Cortex of kidney (tissue), 1 donor: ENCODE results near the gene BABAM2.
"Not testable (repeated sequence)": the region's sequence is repeated elsewhere in the genome, so short reads cannot be mapped to it uniquely, and the experiment has no call there.

Experiments
- DNase-seq: peaks from one replicate; lab custom pipeline; 2025; lab: John Stamatoyannopoulos, UW

Gene BABAM2

GRCh38 chr2:28074137-28074536 is 183.6 kb downstream of the BABAM2 start:
- no peak for DNase-seq

- no peak for DNase-seq
These were observed 190.4 kb downstream of the BABAM2 start for GRCh38 chr2:28080911-28081310.

DNA sequence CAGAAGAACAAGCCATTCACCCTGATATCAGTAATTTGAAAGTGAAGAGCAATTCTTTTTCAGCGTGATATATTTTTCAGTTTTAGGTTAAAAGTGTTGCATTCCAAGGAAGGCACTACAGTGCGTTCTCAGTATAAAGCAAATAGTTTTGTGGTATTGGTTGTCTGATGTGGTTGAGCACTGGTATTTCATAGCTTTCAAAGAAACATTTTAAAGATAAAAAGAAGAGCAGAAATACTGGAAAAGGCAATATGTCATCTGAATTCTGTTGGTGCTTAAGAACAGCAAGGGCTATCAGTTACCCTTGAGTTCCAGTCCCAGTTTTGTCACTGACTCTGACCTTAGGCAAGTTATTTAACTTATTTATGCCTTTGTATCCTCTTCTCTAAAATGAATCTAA is 191.6 kb downstream of the BABAM2 start:
- DNase-seq = no peak

DNA sequence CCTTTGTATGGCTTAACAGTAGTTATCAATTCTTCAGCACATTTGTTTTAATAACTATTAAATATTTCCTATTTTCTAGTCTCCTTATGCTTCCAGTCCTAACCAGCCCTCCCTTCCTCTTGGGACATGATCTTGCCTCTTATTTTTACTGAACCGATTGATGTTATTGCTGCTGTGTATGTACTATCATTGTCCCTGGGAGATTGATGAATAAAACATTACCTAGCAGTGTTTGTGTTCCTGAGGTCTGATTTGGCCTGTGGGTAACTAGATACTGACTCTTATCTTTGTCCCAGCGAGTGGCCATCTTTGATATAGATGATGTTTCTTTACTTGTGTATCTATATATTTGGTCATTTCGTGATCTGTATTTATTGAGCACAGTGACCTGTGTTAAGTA is 192.9 kb downstream of the BABAM2 start:
- no peak for DNase-seq

DNA sequence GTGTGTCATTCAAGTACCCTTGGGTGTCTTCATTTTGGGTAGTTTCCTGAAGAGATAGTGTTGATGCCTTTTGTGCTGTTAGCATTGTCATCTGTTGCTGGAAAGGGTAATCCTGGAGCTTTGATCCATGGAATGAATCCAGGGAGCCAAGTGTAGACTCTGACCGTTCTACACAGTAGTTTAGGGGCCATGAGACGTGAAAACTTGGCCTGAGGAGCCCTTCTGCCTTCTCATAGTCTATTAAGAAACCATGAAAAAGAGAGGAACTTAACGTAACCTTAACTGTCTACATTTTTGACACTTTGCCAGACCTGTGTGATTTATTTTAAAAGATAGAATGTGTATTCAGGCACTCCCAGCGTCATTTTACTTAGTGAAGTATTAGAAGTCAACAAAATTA is 194.0 kb downstream of the BABAM2 start:
- DNase-seq = no peak

GRCh38 chr2:28085201-28085600 is 194.7 kb downstream of the BABAM2 start:
- DNase-seq = no peak

- no peak for DNase-seq
These were observed 196.1 kb downstream of the BABAM2 start for GRCh38 chr2:28086611-28087010.

- no peak for DNase-seq
These were observed 198.4 kb downstream of the BABAM2 start for GRCh38 chr2:28088970-28089369.

DNA sequence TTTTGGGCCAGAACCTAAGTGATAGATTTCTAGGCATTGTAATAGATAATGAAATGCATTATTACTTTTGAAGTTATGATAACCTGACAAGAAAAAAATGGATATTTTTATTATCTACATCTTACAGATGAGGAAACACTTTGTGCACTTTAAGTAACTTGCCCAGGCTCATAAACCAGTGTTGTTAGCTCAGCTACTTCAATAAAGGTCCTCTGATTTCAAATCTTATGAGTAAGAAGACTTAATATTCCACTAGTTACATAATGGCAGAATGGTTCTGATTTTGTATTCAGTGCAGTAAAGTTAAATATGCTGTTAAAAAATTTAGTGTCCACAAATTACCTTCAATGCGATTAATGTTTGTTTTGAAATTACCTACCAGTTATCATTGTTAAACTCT is 199.0 kb downstream of the BABAM2 start:
- no peak for DNase-seq

DNA sequence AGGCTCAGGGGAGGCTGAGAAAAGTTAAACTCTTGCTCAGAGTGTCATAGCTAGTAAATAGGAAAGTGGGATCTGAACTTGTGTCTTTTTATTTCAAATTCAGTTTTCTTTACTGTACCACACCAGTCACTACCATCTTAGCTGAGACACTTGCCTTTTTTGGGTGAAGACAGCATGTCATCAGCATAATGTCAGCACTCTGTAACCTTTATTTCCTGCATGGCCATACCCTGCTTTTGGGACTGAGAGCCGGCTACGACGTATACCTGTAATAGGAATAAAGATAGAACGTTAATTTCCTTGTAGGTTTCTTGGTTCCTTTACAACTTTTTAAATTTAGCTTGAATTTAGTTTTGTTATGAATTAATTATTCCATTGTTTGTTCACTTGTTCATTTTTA is 202.8 kb downstream of the BABAM2 start:
- no peak for DNase-seq

GRCh38 chr2:28093768-28094167 is 203.2 kb downstream of the BABAM2 start:
- DNase-seq = no peak

DNA sequence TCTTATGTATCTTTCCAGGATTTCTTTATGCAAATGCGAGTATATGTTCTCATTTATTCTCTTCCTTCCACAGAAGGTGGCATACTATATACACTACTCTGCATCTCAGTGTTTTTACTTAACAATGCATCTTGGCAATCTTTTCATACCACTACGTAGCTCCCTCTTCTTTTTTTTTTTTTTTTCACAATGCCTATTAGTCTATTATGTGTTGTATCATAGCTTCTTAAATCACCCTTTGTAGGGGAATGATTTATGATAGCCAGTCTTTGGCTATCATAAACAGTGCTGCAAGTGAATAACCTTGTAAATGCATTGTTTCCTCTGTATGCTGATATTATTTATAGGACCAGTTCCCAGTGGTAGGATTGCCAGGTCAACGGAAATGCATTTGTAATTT is 204.2 kb downstream of the BABAM2 start:
- DNase-seq = no peak

DNA sequence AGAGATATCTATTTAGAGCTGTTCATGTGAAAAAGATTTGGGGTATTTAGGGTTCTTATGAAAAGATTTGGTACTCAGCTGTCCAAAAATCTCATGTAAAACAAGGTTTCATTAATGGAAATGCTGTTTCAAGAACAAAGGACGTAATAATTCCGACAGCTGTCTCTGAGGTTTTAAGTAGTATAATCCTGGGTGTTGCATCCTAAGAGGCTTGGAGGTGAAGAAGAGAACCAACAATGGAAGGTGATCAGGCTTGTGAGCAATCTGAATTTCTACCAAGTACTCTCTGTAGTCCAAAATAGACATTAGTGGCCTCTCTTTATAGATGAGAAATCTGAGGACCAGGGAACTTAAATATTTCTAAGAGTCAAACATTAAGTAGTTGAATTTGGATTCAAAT is 205.1 kb downstream of the BABAM2 start:
- DNase-seq = no peak

DNA sequence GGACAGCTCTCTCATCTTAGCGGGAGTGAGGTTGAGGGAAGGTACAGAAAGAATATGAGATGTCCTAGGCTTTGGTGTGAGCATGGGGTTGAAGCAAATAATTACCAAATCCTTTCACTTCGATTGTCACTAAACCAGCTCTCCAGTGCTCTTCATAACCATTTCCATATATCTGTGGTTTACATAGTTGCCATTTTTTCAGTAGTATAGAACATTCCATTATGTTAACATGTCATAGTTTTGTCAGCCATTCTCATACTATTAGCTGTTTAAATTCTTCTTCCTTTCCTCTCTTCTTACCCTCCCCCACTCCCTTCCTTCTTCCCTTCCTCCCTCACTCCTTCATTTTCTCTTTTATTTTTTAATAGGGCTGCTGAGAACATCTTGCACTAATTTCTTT is 205.9 kb downstream of the BABAM2 start:
- no peak for DNase-seq

- no peak for DNase-seq
These were observed 208.1 kb downstream of the BABAM2 start for GRCh38 chr2:28098501-28099225.

DNA sequence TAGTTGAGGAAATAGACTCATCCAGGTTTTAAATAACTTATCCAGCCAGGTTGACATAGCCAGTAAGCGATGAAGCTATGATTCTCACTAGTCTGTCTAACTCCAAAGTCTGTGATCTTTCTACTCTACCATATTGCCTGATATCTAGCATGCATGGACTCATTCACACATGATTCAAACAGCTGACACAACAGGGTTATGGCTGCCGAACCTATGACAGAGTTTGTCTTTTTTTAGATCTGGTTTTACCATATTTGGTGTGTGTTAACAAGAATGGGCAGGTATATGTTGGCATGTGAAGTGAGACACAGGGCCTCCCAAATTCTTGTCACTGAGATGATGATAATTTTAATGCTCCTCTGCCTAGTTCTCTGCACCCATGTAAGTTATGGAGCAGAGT is 210.6 kb downstream of the BABAM2 start:
- no peak for DNase-seq

DNA sequence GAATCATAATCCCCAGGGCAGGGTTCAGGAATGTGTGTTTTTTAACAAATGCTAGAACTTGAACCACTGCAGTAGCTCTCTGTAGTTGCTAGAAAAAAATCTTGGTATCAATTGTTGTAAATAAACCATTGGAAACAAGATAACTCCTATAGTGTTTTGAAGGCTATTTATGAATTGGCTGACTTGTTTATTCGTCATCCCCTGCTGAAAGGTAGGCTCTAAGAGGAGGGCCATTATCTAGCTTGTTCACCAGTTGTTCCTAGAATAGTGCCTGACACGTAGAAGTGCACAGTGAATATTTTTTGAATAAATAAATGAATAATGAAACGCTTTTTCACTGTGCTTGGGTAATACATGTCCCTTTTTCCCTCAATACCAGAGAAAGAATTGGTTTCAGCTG is 211.4 kb downstream of the BABAM2 start:
- DNase-seq = no peak

DNA sequence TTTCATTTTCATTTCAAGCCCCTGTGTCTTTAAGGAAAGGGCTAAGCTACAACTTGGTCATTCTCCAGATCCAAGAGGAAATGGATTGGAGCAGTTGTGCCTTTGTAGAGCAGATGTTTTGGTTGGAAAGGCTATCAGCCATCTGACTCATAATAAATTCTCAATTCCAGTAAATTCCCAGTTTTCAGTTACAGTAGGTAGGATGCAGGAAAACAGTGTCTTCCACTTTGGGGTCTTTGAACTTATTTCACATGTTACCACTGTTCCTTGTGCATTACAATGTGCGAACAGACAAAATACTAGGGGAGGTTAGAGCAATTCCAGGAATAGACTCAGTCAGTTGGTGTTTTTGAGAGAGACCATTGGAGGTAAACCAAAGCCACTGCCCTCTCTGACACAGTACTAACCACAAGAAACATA is 211.9 kb downstream of the BABAM2 start:
- no peak for DNase-seq

- DNase-seq = no peak
These were observed 213.1 kb downstream of the BABAM2 start for GRCh38 chr2:28103611-28104010.

DNA sequence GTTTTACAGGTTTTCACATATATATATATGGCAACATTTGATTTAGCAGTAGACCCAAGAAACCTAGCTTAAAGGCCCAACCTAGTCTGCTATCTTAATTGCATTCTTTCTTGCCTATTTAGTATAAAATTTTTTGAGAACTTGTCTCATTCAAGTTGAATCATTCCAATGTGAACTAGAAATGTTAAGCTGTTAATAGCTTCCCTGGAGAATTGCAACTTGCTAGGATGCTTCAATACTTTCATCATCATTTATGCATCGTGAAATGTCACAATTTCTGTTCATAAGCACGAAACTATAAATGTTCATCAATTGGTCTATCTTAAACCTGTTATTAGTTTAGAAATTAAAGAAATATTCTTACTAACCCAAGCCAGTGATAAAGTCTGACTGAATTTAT is 217.6 kb downstream of the BABAM2 start:
- no peak for DNase-seq

GRCh38 chr2:28113771-28114170 is 223.2 kb downstream of the BABAM2 start:
- DNase-seq = not testable (repeated sequence)

DNA sequence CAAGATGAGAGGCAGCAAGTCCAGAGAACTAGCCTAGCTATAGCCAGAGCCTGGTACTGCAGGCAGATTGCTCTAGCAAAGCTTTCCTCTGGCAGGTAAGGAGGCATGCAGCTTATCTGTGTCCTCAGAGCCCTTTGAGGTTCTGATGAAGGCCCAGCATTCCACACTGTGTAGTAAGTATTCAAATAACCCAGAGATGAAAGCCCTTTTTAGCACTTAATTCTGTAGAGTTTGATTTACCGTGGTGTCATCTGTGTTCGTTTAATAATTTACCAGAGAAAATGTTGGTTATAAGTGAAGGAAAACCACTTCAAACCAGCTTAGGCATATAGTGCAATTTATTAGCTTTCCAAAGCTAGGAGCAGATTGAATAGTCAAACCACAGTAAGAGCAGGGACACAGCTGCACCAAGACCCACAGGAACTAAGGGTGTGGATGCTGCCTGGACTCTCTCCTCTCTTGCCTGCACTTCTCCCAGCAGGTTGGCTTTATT is 226.6 kb downstream of the BABAM2 start:
- DNase-seq = no peak

DNA sequence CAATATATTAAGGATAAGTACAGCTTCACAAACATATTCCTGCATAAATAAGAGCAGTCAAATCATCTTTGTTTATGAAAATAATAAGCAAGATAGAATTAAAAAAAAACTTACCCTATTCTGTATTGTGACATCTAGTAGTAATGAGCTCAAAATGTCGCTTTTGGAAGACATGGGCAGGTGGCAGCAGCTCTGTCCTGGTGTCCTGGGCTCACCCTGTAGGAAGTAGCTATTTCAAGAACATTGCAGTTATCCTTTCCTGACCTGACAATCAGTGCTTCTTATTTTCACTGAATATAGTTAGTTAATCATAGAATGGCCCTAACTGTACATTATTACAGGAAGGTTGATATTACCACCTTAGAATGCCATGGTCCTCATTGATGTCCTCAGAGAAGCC is 229.1 kb downstream of the BABAM2 start:
- DNase-seq = no peak

GRCh38 chr2:28128281-28128950 is 237.9 kb downstream of the BABAM2 start:
- DNase-seq = no peak
